Measurements from ENCODE around the gene FIBP. TPM values are rescaled to one million over a fixed set of nuclear protein-coding genes. Genes with fewer than 3 reads are reported as not detected.

FIBP gene
- total RNA-seq, 1 experiment from 2014 or later = 295 TPM

- Histone ChIP-seq H3K4me3 (peak overlapping the region; percentile 51), H3K27me3 (replicated peaks) (no peaks in the 10 kb centered on the region), H3K9me3 (replicated peaks) (0 out of 2 replicates have a peak, but pooled peaks cover 2% of the 10 kb centered on the region), H3K27ac (peak overlapping the region; percentile 34), H3K4me1 (replicated peaks) (peaks cover 71% of the 10 kb centered on the region), H3K36me3 (peaks cover 83% of the 10 kb centered on the region)
- DNase-seq (ENCODE audit: low read depth in 1 of 2, low spot score in 2 of 2) = peak; percentile 72 to 78
Observed at GRCh38 chr11:65891219-65892136, 3.2 kb upstream of the FIBP start.

GRCh38 chr11:65890324-65891218 lies 2.3 kb upstream of the FIBP start, which contains the start of gene CCDC85B:
TSS of gene CCDC85B (plus strand) at chr11:65890673. CDS start at chr11:65890784, 111 bp downstream.
- peak within 1 kb of the TSS; percentile 61 for H3K4me3 ChIP-seq
- peak; percentile 100 for DNase-seq (ENCODE audit: low read depth in 1 of 2, low spot score in 2 of 2)
- peaks cover 62% of the 10 kb centered on the region for H3K4me1 ChIP-seq (replicated peaks)
- H3K27me3 ChIP-seq (replicated peaks) = no peaks in the 10 kb centered on the region
- H3K9me3 ChIP-seq (replicated peaks) = 0 out of 2 replicates have a peak, but pooled peaks cover 2% of the 10 kb centered on the region
- peak within 1 kb of the TSS; percentile 55 for H3K27ac ChIP-seq
- peaks cover 82% of the 10 kb centered on the region for H3K36me3 ChIP-seq

GRCh38 chr11:65887723-65888162 lies 528 bp downstream of the FIBP start:
- Histone ChIP-seq H3K36me3 (peaks cover 84% of the 10 kb centered on the region), H3K9me3 (replicated peaks) (0 out of 2 replicates have a peak, but pooled peaks cover 2% of the 10 kb centered on the region), H3K4me1 (replicated peaks) (peaks cover 54% of the 10 kb centered on the region), H3K27ac (peak overlapping the region; percentile 44), H3K27me3 (replicated peaks) (no peaks in the 10 kb centered on the region), H3K4me3 (peak overlapping the region; percentile 61)
- DNase-seq (ENCODE audit: low read depth in 1 of 2, low spot score in 2 of 2) = no peak

- Histone ChIP-seq H3K9me3 (replicated peaks) (0 out of 2 replicates have a peak, but pooled peaks cover 2% of the 10 kb centered on the region), H3K4me3 (peak overlapping the region; percentile 61), H3K27ac (no peak overlapping the region), H3K36me3 (peaks cover 84% of the 10 kb centered on the region), H3K4me1 (replicated peaks) (peaks cover 49% of the 10 kb centered on the region), H3K27me3 (replicated peaks) (no peaks in the 10 kb centered on the region)
- DNase-seq (ENCODE audit: low read depth in 1 of 2, low spot score in 2 of 2) = no peak
Observed at GRCh38 chr11:65886826-65887722, 1.2 kb downstream of the FIBP start.

GRCh38 chr11:65885808-65886536 lies 2.3 kb downstream of the FIBP start:
- Histone ChIP-seq H3K9me3 (replicated peaks) (0 out of 2 replicates have a peak, but pooled peaks cover 2% of the 10 kb centered on the region), H3K4me1 (replicated peaks) (peaks cover 49% of the 10 kb centered on the region), H3K27ac (no peak overlapping the region), H3K4me3 (no peak overlapping the region), H3K36me3 (peaks cover 77% of the 10 kb centered on the region), H3K27me3 (replicated peaks) (no peaks in the 10 kb centered on the region)
- DNase-seq (ENCODE audit: low read depth in 1 of 2, low spot score in 2 of 2) = no peak

- H3K9me3 ChIP-seq (replicated peaks) = no peaks in the 10 kb centered on the region
- DNase-seq (ENCODE audit: low read depth in 1 of 2, low spot score in 2 of 2) = no peak
- H3K4me3 ChIP-seq = no peak overlapping the region
- H3K36me3 ChIP-seq = peaks cover 70% of the 10 kb centered on the region
- peaks cover 47% of the 10 kb centered on the region for H3K4me1 ChIP-seq (replicated peaks)
- H3K27ac ChIP-seq = no peak overlapping the region
- no peaks in the 10 kb centered on the region for H3K27me3 ChIP-seq (replicated peaks)
Observed at GRCh38 chr11:65885231-65885630, 3.0 kb downstream of the FIBP start.

GRCh38 chr11:65884716-65885092 lies 3.6 kb downstream of the FIBP start:
- H3K4me3 ChIP-seq = no peak overlapping the region
- H3K9me3 ChIP-seq (replicated peaks) = no peaks in the 10 kb centered on the region
- H3K4me1 ChIP-seq (replicated peaks) = peaks cover 42% of the 10 kb centered on the region
- peaks cover 65% of the 10 kb centered on the region for H3K36me3 ChIP-seq
- DNase-seq (ENCODE audit: low read depth in 1 of 2, low spot score in 2 of 2) = peak; percentile 84 to 93
- H3K27ac ChIP-seq = no peak overlapping the region
- H3K27me3 ChIP-seq (replicated peaks) = no peaks in the 10 kb centered on the region

- peaks cover 63% of the 10 kb centered on the region for H3K36me3 ChIP-seq
- peaks cover 36% of the 10 kb centered on the region for H3K4me1 ChIP-seq (replicated peaks)
- H3K9me3 ChIP-seq (replicated peaks) = no peaks in the 10 kb centered on the region
- no peak for DNase-seq (ENCODE audit: low read depth in 1 of 2, low spot score in 2 of 2)
- no peak overlapping the region for H3K4me3 ChIP-seq
- H3K27ac ChIP-seq = no peak overlapping the region
- H3K27me3 ChIP-seq (replicated peaks) = no peaks in the 10 kb centered on the region
Observed at GRCh38 chr11:65883786-65884715, 4.2 kb downstream of the FIBP start.

GRCh38 chr11:65883058-65883761 lies 5.1 kb downstream of the FIBP start:
- no peak for DNase-seq (ENCODE audit: low read depth in 1 of 2, low spot score in 2 of 2)
- Histone ChIP-seq H3K27me3 (replicated peaks) (no peaks in the 10 kb centered on the region), H3K36me3 (peaks cover 63% of the 10 kb centered on the region), H3K4me1 (replicated peaks) (peaks cover 30% of the 10 kb centered on the region), H3K27ac (no peak overlapping the region), H3K9me3 (replicated peaks) (no peaks in the 10 kb centered on the region), H3K4me3 (no peak overlapping the region)

- peak in 1 of 2 experiments; percentile 60 for DNase-seq (ENCODE audit: low read depth in 1 of 2, low spot score in 2 of 2)
- Histone ChIP-seq H3K9me3 (replicated peaks) (no peaks in the 10 kb centered on the region), H3K36me3 (peaks cover 54% of the 10 kb centered on the region), H3K27ac (no peak overlapping the region), H3K4me1 (replicated peaks) (peaks cover 25% of the 10 kb centered on the region), H3K27me3 (replicated peaks) (no peaks in the 10 kb centered on the region), H3K4me3 (no peak overlapping the region)
Observed at GRCh38 chr11:65882120-65883057, 5.9 kb downstream of the FIBP start.
